NCI-H526 (cell line): ENCODE results near the gene FERMT2.
"Not testable (repeated sequence)": the region's sequence is repeated elsewhere in the genome, so short reads cannot be mapped to it uniquely, and the experiment has no call there.

Experiments used
- DNase-seq, 2 experiments: peaks; one replicate each; lab custom pipeline; 2025; lab: John Stamatoyannopoulos, UW

The FERMT2 gene

GRCh38 chr14:52868911-52869618 is 81.8 kb downstream of the FERMT2 start:
- no peak for DNase-seq

GRCh38 chr14:52864893-52865292 is 86.0 kb downstream of the FERMT2 start:
- DNase-seq: not testable (repeated sequence)

- no peak for DNase-seq
These were observed 87.5 kb downstream of the FERMT2 start for GRCh38 chr14:52863334-52863700.

- no peak for DNase-seq
These were observed 88.1 kb downstream of the FERMT2 start for GRCh38 chr14:52862632-52863333.

- DNase-seq: no peak
These were observed 89.4 kb downstream of the FERMT2 start for GRCh38 chr14:52861403-52861802.

GRCh38 chr14:52860910-52861309 is 89.9 kb downstream of the FERMT2 start:
- no peak for DNase-seq

- DNase-seq: no peak
These were observed 90.6 kb downstream of the FERMT2 start for GRCh38 chr14:52860209-52860608.

- DNase-seq: no peak
These were observed 94.7 kb downstream of the FERMT2 start for GRCh38 chr14:52856139-52856538.

GRCh38 chr14:52853522-52853854 is 97.4 kb downstream of the FERMT2 start:
- DNase-seq: no peak

- no peak for DNase-seq
These were observed 97.9 kb downstream of the FERMT2 start for GRCh38 chr14:52852810-52853521.

- no peak for DNase-seq
These were observed 100.4 kb downstream of the FERMT2 start for GRCh38 chr14:52850451-52850909.

GRCh38 chr14:52848626-52849025 is 102.2 kb downstream of the FERMT2 start:
- no peak for DNase-seq

GRCh38 chr14:52846591-52846990 is 104.3 kb downstream of the FERMT2 start:
- no peak for DNase-seq

- DNase-seq: no peak
These were observed 105.8 kb downstream of the FERMT2 start for GRCh38 chr14:52845081-52845480.

- no peak for DNase-seq
These were observed 106.4 kb downstream of the FERMT2 start for GRCh38 chr14:52844262-52845060.

GRCh38 chr14:52840877-52841276 is 110.0 kb downstream of the FERMT2 start:
- no peak for DNase-seq

- DNase-seq: no peak
These were observed 113.4 kb downstream of the FERMT2 start for GRCh38 chr14:52837451-52837850.

- DNase-seq: no peak
These were observed 114.8 kb downstream of the FERMT2 start for GRCh38 chr14:52836063-52836462.

GRCh38 chr14:52835122-52835903 is 115.5 kb downstream of the FERMT2 start:
- peak in 1 of 2 experiments; percentile 6 for DNase-seq

GRCh38 chr14:52834440-52834842 is 116.4 kb downstream of the FERMT2 start:
- DNase-seq: no peak

GRCh38 chr14:52833891-52834290 is 117.0 kb downstream of the FERMT2 start:
- no peak for DNase-seq
